IMR-90 (cell line): ENCODE measurements around the gene GFOD2. TPM values are rescaled to one million over a fixed set of nuclear protein-coding genes. Genes with fewer than 3 reads are reported as not detected.

Source experiments
- ATAC-seq: fragments of 200-7000 bp; cut with Tn5 transposase; 2 replicates; pipeline ENCODE4 v1.9.1; 2020; ENCODE audit warnings: low read depth, mild to moderate bottlenecking, moderate library complexity
- BruUV-seq: library from RNA; stranded (reverse); fragments of 400-500 nt; replicated peaks from 2 replicates; lab custom pipeline; 2021; lab: Mats Ljungman, UMichigan
- CTCF ChIA-PET: fragments of 300-600 bp; formaldehyde crosslinking; extraction: SDS; loops from one replicate; lab custom pipeline; 2021; ENCODE audit warnings: antibody characterized with exemption; lab: Yijun Ruan, JAX
- POLR2A ChIA-PET: fragments of 300-600 bp; sonication (Branson Sonifier 250); formaldehyde crosslinking; loops from one replicate; lab custom pipeline; 2022; ENCODE audit warnings: antibody characterized with exemption; ENCODE audit not compliant: unreplicated experiment; lab: Charles Lee
- DNase-seq: peaks from one replicate; pipeline ENCODE4 v3.0.0; 2013
- H2AFZ ChIP-seq: replicated peaks from 2 replicates; pipeline ENCODE3; 2013; ENCODE audit warnings: low read length, mild to moderate bottlenecking; ENCODE audit not compliant: poor library complexity
- H2AK5ac ChIP-seq: 2 replicates; pipeline ENCODE4 v1.6.1; 2013; ENCODE audit warnings: low read depth, low read length, inconsistent platforms
- H2AK9ac ChIP-seq: replicated peaks from 2 replicates; pipeline ENCODE3; 2013; ENCODE audit warnings: mild to moderate bottlenecking, low read depth, low read length, moderate library complexity; ENCODE audit not compliant: poor library complexity
- H2BK120ac ChIP-seq: 2 replicates; pipeline ENCODE4 v1.6.1; 2013; ENCODE audit warnings: low read depth, low read length, inconsistent platforms
- H2BK15ac ChIP-seq: 3 replicates; pipeline ENCODE4 v1.6.1; 2013; ENCODE audit warnings: low read depth, low read length, inconsistent platforms
- H2BK20ac ChIP-seq: 2 replicates; pipeline ENCODE4 v1.6.1; 2013; ENCODE audit warnings: low read depth, mild to moderate bottlenecking, inconsistent platforms, low read length, moderate library complexity
- H2BK5ac ChIP-seq: 2 replicates; pipeline ENCODE4 v1.6.1; 2013; ENCODE audit warnings: mild to moderate bottlenecking, low read depth, low read length, inconsistent platforms; ENCODE audit not compliant: poor library complexity, severe bottlenecking
- H3K14ac ChIP-seq: replicated peaks from 2 replicates; pipeline ENCODE4 v1.6.1; 2013; ENCODE audit warnings: low read depth, low read length, inconsistent platforms
- H3K18ac ChIP-seq: 2 replicates; pipeline ENCODE4 v1.6.1; 2013; ENCODE audit warnings: low read depth, low read length, control low read depth
- H3K23ac ChIP-seq: 2 replicates; pipeline ENCODE4 v1.6.1; 2013; ENCODE audit warnings: low read depth, low read length, inconsistent platforms
- H3K27ac ChIP-seq: 2 replicates; pipeline ENCODE4 v1.5.1; 2013; ENCODE audit warnings: mild to moderate bottlenecking, control low read depth, low read length; ENCODE audit not compliant: insufficient read depth
- H3K27me3 ChIP-seq: 2 replicates; pipeline ENCODE4 v1.6.1; 2013; ENCODE audit warnings: low read length; ENCODE audit not compliant: control insufficient read depth, insufficient read depth
- H3K36me3 ChIP-seq: 2 replicates; pipeline ENCODE4 v1.6.1; 2013; ENCODE audit warnings: low read length, mixed read lengths; ENCODE audit not compliant: control insufficient read depth, insufficient read depth
- H3K4ac ChIP-seq: 2 replicates; pipeline ENCODE4 v1.6.1; 2013; ENCODE audit warnings: low read depth, low read length, inconsistent platforms
- H3K4me1 ChIP-seq: 2 replicates; pipeline ENCODE4 v1.6.1; 2013; ENCODE audit warnings: low read length, mixed read lengths; ENCODE audit not compliant: control insufficient read depth, insufficient read depth
- H3K4me2 ChIP-seq: 2 replicates; pipeline ENCODE4 v1.6.1; 2013; ENCODE audit warnings: low read depth, mild to moderate bottlenecking, control low read depth, low read length, moderate library complexity
- H3K4me3 ChIP-seq: 2 replicates; pipeline ENCODE4 v1.5.1; 2013; ENCODE audit warnings: low read depth, mild to moderate bottlenecking, control low read depth, low read length, moderate library complexity; ENCODE audit not compliant: insufficient read depth
- H3K56ac ChIP-seq: 2 replicates; pipeline ENCODE4 v1.6.1; 2013; ENCODE audit warnings: low read length, inconsistent platforms; ENCODE audit not compliant: insufficient read depth; ENCODE audit errors: extremely low read depth
- H3K79me1 ChIP-seq, 2 experiments: 2 replicates each; pipeline ENCODE4 v1.6.1; 2013; ENCODE audit warnings: low read length in 2 of 2, inconsistent platforms in 1 of 2, low read depth in 1 of 2
- H3K9ac ChIP-seq: 2 replicates; pipeline ENCODE4 v1.6.1; 2013; ENCODE audit warnings: low read depth, low read length, control low read depth
- H3K9me1 ChIP-seq: 2 replicates; pipeline ENCODE4 v1.6.1; 2013; ENCODE audit warnings: low read length, inconsistent platforms; ENCODE audit not compliant: insufficient read depth
- H3K9me3 ChIP-seq: 2 replicates; pipeline ENCODE4 v1.6.1; 2013; ENCODE audit warnings: low read length; ENCODE audit not compliant: control insufficient read depth, insufficient read depth
- H4K20me1 ChIP-seq: 2 replicates; pipeline ENCODE4 v1.6.1; 2013; ENCODE audit warnings: low read length, inconsistent platforms; ENCODE audit not compliant: insufficient read depth
- H4K5ac ChIP-seq: 2 replicates; pipeline ENCODE4 v1.6.1; 2013; ENCODE audit warnings: mild to moderate bottlenecking, low read depth, low read length, control low read depth
- H4K8ac ChIP-seq, 2 experiments: 2 replicates each; pipeline ENCODE4 v1.6.1; 2013; ENCODE audit warnings: low read depth in 2 of 2, low read length in 2 of 2, control low read depth in 1 of 2, inconsistent platforms in 1 of 2
- H4K91ac ChIP-seq: 2 replicates; pipeline ENCODE4 v1.6.1; 2013; ENCODE audit warnings: low read depth, low read length, inconsistent platforms; ENCODE audit not compliant: insufficient read depth
- BHLHE40 ChIP-seq: fragments of 150-350 bp; IDR thresholded peaks from 2 replicates; pipeline ENCODE4 v1.6.1; 2016; ENCODE audit warnings: mild to moderate bottlenecking, low read depth, low read length
- CEBPB ChIP-seq: IDR thresholded peaks from 2 replicates; pipeline ENCODE4 v1.6.1; 2012; ENCODE audit warnings: low read depth, low read length, improper control_type of control experiment
- FOS ChIP-seq: fragments of 150-350 bp; IDR thresholded peaks from 2 replicates; pipeline ENCODE4 v1.6.1; 2016; ENCODE audit warnings: low read depth, low read length
- MAFK ChIP-seq: IDR thresholded peaks from 2 replicates; pipeline ENCODE4 v1.6.1; 2012; ENCODE audit warnings: low read depth, low read length, improper control_type of control experiment
- MXI1 ChIP-seq: IDR thresholded peaks from 2 replicates; pipeline ENCODE4 v1.6.1; 2012; ENCODE audit warnings: low read depth, mild to moderate bottlenecking, low read length, moderate library complexity, borderline replicate concordance
- NFE2L2 ChIP-seq: fragments of 150-350 bp; IDR thresholded peaks from 2 replicates; pipeline ENCODE4 v1.6.1; 2016; ENCODE audit warnings: low read depth, mild to moderate bottlenecking, low read length
- POLR2A ChIP-seq: IDR thresholded peaks from 2 replicates; pipeline ENCODE4 v1.6.1; 2012; ENCODE audit warnings: mild to moderate bottlenecking, low read depth, low read length
- RAD21 ChIP-seq: IDR thresholded peaks from 2 replicates; pipeline ENCODE4 v1.6.1; 2012; ENCODE audit warnings: low read length, improper control_type of control experiment
- RFX5 ChIP-seq: IDR thresholded peaks from 2 replicates; pipeline ENCODE4 v1.8.0; 2012; ENCODE audit warnings: low read depth, mild to moderate bottlenecking, low read length, moderate library complexity
- USF2 ChIP-seq: fragments of 150-350 bp; IDR thresholded peaks from 2 replicates; pipeline ENCODE4 v1.6.1; 2017; ENCODE audit warnings: mild to moderate bottlenecking, antibody characterized with exemption, low read length, low read depth
- dilution Hi-C: fragments of 300-500 bp; cut with HindIII; formaldehyde crosslinking; loops from one replicate; pipeline ENCODE4 v1.14.3; 2018; ENCODE audit warnings: low sequenced_read_pairs; ENCODE audit not compliant: unreplicated experiment
- in situ Hi-C: fragments of 300-500 bp; cut with MboI; formaldehyde crosslinking; loops from 3 replicates; pipeline ENCODE4 v1.14.3; 2019; ENCODE audit warnings: low sequenced_read_pairs, inconsistent platforms, mixed read lengths
- intact Hi-C: fragments of 100-400 bp; cut with micrococcal nuclease; formaldehyde crosslinking; loops from 2 replicates; pipeline ENCODE4 v1.10.0; 2022
- polyA plus RNA-seq, 3 experiments: library from polyadenylated mRNA; depleted of rRNA; stranded (reverse); fragments of >200 nt; gene quantifications; 2 replicates each; pipeline ENCODE4 v1.2.3, GENCODE V29; 2012; ENCODE audit warnings: low replicate concordance in 1 of 3
- total RNA-seq: library from RNA; depleted of rRNA; stranded (reverse); fragments of >200 nt; gene quantifications from 2 replicates; pipeline ENCODE4 v1.2.3, GENCODE V29; 2012

The GFOD2 gene
- total and polyA plus RNA-seq, 2 of the 4 experiments (the other 2 are of a cell fraction) = 12.3 to 18.1 TPM

- dilution Hi-C loops = no loop called here
- TF ChIP-seq RAD21 (no peak), USF2 (no peak), BHLHE40 (no peak), RFX5 (no peak), MAFK (no peak), CEBPB (no peak), MXI1 (no peak), NFE2L2 (no peak), POLR2A (no peak), FOS (no peak)
- H2BK5ac ChIP-seq = no peak overlapping the region
These were observed 27.7 kb upstream of the GFOD2 start for GRCh38 chr16:67746846-67747245.

More at GRCh38 chr16:67746846-67747245, 27.7 kb upstream of the GFOD2 start:
- Histone ChIP-seq H2AFZ (no peak overlapping the region), H2BK20ac (no peak overlapping the region), H2BK120ac (no peak overlapping the region), H3K4ac (no peak overlapping the region), H3K4me2 (no peak overlapping the region), H3K9me1 (peaks cover 18% of the 10 kb centered on the region), H3K9ac (no peak overlapping the region), H3K14ac (no peak overlapping the region), H3K4me3 (no peak overlapping the region), H4K91ac (no peak overlapping the region), H3K79me1 (peaks cover 5 to 20% of the 10 kb centered on the region in 2 experiments), H3K18ac (no peak overlapping the region), H3K27me3 (no peaks in the 10 kb centered on the region), H4K20me1 (0 out of 2 replicates have a peak, but pooled peaks cover 12% of the 10 kb centered on the region), H3K36me3 (peaks cover 12% of the 10 kb centered on the region; the same call in 1 of the 2 replicates), H3K56ac (no peak overlapping the region), H3K4me1 (no peaks in the 10 kb centered on the region), H3K9me3 (no peaks in the 10 kb centered on the region), H2AK9ac (no peak overlapping the region), H3K27ac (no peak overlapping the region), H4K5ac (no peak overlapping the region), H2BK15ac (no peak overlapping the region), H4K8ac (no peak overlapping the region), H2AK5ac (no peak overlapping the region), H3K23ac (no peak overlapping the region)
- ChIA-PET CTCF (no interaction called here), POLR2A (no interaction called here)
- in situ Hi-C loops (no loop called here), intact Hi-C loops (no loop called here)
- no TSS peak for BruUV-seq
- ATAC-seq = no peak
- DNase-seq = no peak
